OCI-LY7 (cell line): ENCODE data around the gene CPA2. TPM values are rescaled to one million over a fixed set of nuclear protein-coding genes. Genes with fewer than 3 reads are reported as not detected.
"Not testable (repeated sequence)": the region's sequence is repeated elsewhere in the genome, so short reads cannot be mapped to it uniquely, and the experiment has no call there.

ENCODE experiments used
- BruUV-seq: library from RNA; stranded (reverse); fragments of 400-500 nt; replicated peaks from 2 replicates; lab custom pipeline; 2021; lab: Mats Ljungman, UMichigan
- CTCF ChIA-PET: fragments of 300-600 bp; sonication (Branson Sonifier 250); formaldehyde crosslinking; loops from one replicate; lab custom pipeline; 2022; ENCODE audit warnings: antibody characterized with exemption; ENCODE audit not compliant: unreplicated experiment; lab: Charles Lee
- POLR2A ChIA-PET: fragments of 300-600 bp; sonication (Branson Sonifier 250); formaldehyde crosslinking; loops from one replicate; lab custom pipeline; 2022; ENCODE audit warnings: antibody characterized with exemption; lab: Charles Lee
- DNase-seq: peaks from one replicate; pipeline ENCODE4 v3.0.0-alpha.2; 2015; ENCODE audit warnings: low spot score
- H2AFZ ChIP-seq: fragments of 200-600 bp; sonication (generic), shearing (Covaris generic); 2 replicates; pipeline ENCODE4 v1.6.1; 2014; ENCODE audit warnings: mild to moderate bottlenecking, antibody characterized with exemption, low read length, moderate library complexity
- H3K27ac ChIP-seq: fragments of 200-600 bp; sonication (generic); 2 replicates; pipeline ENCODE4 v1.5.1; 2014; ENCODE audit warnings: mixed run types, low read depth, mild to moderate bottlenecking, moderate library complexity, low read length, inconsistent platforms; ENCODE audit not compliant: poor library complexity, severe bottlenecking
- H3K36me3 ChIP-seq: fragments of 200-600 bp; sonication (generic); 2 replicates; pipeline ENCODE4 v1.6.1; 2014; ENCODE audit warnings: mild to moderate bottlenecking, antibody characterized with exemption, low read length, moderate library complexity, mixed read lengths; ENCODE audit not compliant: insufficient read depth
- H3K4me1 ChIP-seq: fragments of 200-600 bp; sonication (generic); 2 replicates; pipeline ENCODE4 v1.5.1; 2014; ENCODE audit warnings: mild to moderate bottlenecking, low read length; ENCODE audit not compliant: insufficient read depth, poor library complexity, severe bottlenecking
- H3K4me2 ChIP-seq: fragments of 200-600 bp; sonication (generic); 2 replicates; pipeline ENCODE4 v1.6.1; 2014; ENCODE audit warnings: mild to moderate bottlenecking, low read length
- H3K4me3 ChIP-seq: fragments of 200-600 bp; sonication (generic); 2 replicates; pipeline ENCODE4 v1.5.1; 2014; ENCODE audit warnings: mild to moderate bottlenecking, low read depth, low read length; ENCODE audit not compliant: poor library complexity, severe bottlenecking
- H3K79me2 ChIP-seq: fragments of 200-600 bp; sonication (generic); 2 replicates; pipeline ENCODE4 v1.6.1; 2016; ENCODE audit warnings: low read depth, mild to moderate bottlenecking, low read length, moderate library complexity, mixed read lengths; ENCODE audit not compliant: insufficient read depth
- H3K9me2 ChIP-seq: fragments of 200-600 bp; sonication (generic); 2 replicates; pipeline ENCODE4 v1.6.1; 2016; ENCODE audit warnings: mild to moderate bottlenecking, low read length, mixed read lengths; ENCODE audit not compliant: insufficient read depth
- H3K9me3 ChIP-seq: fragments of 200-600 bp; sonication (generic); 2 replicates; pipeline ENCODE4 v1.6.1; 2014; ENCODE audit warnings: mild to moderate bottlenecking, mixed run types, low read length, mixed read lengths
- H4K20me1 ChIP-seq: fragments of 200-600 bp; sonication (generic); 2 replicates; pipeline ENCODE4 v1.6.1; 2014; ENCODE audit warnings: mild to moderate bottlenecking, antibody characterized with exemption, low read length, moderate library complexity, mixed read lengths; ENCODE audit not compliant: insufficient read depth
- EZH2phosphoT487 ChIP-seq: fragments of 200-600 bp; sonication (generic); IDR thresholded peaks from 2 replicates; pipeline ENCODE4 v1.6.1; 2018; ENCODE audit warnings: low read depth, borderline replicate concordance, mild to moderate bottlenecking, mixed run types, antibody characterized with exemption, low read length, moderate library complexity, mixed read lengths
- intact Hi-C: fragments of 100-400 bp; cut with micrococcal nuclease; formaldehyde crosslinking; loops from one replicate; pipeline ENCODE4 v1.10.0; 2022; ENCODE audit not compliant: unreplicated experiment
- total RNA-seq, 2 experiments: library from RNA; depleted of rRNA in 1 of 2; stranded (reverse); fragments of >200 nt in 1 of 2; shearing (Covaris generic) in 1 of 2; gene quantifications; 2 replicates each; pipeline ENCODE4 v1.2.3, GENCODE V29; 2014 to 2022
- TF ChIP-seq, protein P1 (sequence below): fragments of 200-600 bp; sonication (generic); conservative IDR thresholded peaks from 2 replicates; pipeline ENCODE4 v1.5.1; 2014; ENCODE audit warnings: mild to moderate bottlenecking, antibody characterized with exemption, low read length, moderate library complexity, mixed read lengths

Gene CPA2
- total RNA-seq, 2 experiments from 2014 or later: not detected

DNA sequence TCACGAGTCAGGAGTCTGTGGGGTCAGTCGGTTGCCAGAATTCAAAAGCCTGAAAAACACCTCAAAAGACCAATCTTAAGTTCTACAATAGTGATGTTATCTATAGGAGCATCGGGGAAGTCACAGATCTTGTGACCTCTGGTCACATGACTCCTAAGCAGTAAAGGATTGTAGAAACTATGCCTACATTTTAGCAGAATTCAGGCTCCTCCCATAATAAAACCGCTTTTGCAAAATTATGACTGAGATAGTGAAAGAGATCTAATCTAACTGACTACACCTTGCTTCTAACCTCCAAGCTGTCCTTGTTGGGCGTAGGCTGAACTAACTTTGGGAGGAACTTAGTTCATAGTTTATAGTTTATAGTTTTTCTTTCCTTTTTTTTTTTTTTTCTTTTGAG is 42.5 kb upstream of the CPA2 start:
- no peak overlapping the region for H3K27ac ChIP-seq
- no peaks in the 10 kb centered on the region for H3K9me2 ChIP-seq
- no peak overlapping the region for H2AFZ ChIP-seq
- H3K4me2 ChIP-seq: no peak overlapping the region
- H3K4me1 ChIP-seq: no peaks in the 10 kb centered on the region
- CTCF ChIA-PET: no interaction called here
- POLR2A ChIA-PET: no interaction called here
- H3K4me3 ChIP-seq: no peak overlapping the region
- no peaks in the 10 kb centered on the region for H3K36me3 ChIP-seq
- intact Hi-C loops: no loop called here
- DNase-seq: no peak
- no peak for TF ChIP-seq EZH2phosphoT487
- TF ChIP-seq, protein P1, sequence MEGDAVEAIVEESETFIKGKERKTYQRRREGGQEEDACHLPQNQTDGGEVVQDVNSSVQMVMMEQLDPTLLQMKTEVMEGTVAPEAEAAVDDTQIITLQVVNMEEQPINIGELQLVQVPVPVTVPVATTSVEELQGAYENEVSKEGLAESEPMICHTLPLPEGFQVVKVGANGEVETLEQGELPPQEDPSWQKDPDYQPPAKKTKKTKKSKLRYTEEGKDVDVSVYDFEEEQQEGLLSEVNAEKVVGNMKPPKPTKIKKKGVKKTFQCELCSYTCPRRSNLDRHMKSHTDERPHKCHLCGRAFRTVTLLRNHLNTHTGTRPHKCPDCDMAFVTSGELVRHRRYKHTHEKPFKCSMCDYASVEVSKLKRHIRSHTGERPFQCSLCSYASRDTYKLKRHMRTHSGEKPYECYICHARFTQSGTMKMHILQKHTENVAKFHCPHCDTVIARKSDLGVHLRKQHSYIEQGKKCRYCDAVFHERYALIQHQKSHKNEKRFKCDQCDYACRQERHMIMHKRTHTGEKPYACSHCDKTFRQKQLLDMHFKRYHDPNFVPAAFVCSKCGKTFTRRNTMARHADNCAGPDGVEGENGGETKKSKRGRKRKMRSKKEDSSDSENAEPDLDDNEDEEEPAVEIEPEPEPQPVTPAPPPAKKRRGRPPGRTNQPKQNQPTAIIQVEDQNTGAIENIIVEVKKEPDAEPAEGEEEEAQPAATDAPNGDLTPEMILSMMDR: no peak
- BruUV-seq: no TSS peak
- no peaks in the 10 kb centered on the region for H3K9me3 ChIP-seq
- no peaks in the 10 kb centered on the region for H4K20me1 ChIP-seq
- H3K79me2 ChIP-seq: no peaks in the 10 kb centered on the region

DNA sequence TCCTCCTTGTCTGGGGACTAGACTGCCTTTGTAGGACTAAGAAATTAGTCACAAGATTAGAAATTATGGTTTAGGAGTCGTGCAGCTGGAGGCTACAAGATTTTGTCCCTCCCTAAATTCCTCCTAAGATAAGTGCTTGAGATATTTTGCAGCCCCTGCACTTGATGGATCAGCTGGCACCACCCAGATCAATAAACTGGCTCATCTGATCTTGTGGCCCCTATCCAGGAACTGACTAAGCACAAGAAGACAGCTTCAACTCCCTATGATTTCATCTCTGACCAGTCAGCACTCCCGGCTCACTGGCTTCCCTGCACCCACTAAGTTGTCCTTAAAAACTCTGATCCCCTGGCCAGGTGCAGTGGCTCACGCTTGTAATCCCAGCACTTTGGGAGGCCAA is 41.7 kb upstream of the CPA2 start:
- H3K4me3 ChIP-seq, H4K20me1 ChIP-seq, H3K36me3 ChIP-seq, H3K4me2 ChIP-seq, H3K79me2 ChIP-seq, H3K27ac ChIP-seq, H3K9me3 ChIP-seq, H2AFZ ChIP-seq, CTCF ChIA-PET, POLR2A ChIA-PET, H3K4me1 ChIP-seq, intact Hi-C loops, H3K9me2 ChIP-seq, BruUV-seq, DNase-seq: not testable (repeated sequence)

DNA sequence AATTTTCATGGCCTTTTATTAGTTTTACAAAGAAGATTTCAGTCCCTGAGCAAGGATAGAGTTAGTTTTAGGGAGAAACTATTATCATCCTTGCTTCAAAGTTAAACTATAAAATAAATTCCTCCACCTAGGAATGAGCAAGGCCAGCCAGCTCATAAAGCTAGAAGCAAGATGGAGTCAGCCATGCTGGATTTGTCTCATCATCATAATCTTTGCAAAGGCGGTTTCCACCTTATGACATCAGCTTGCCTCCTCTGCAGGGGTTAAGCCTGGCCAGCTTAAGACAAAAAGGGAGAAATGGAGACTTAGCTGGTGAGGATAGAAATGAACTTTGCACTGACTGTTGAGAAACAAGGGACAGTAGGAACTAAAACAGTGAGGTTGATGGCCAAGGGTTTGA is 40.3 kb upstream of the CPA2 start:
- CTCF ChIA-PET: no interaction called here
- Histone ChIP-seq H3K4me2 (no peak overlapping the region), H4K20me1 (no peaks in the 10 kb centered on the region), H2AFZ (no peak overlapping the region), H3K79me2 (no peaks in the 10 kb centered on the region), H3K9me2 (no peaks in the 10 kb centered on the region), H3K4me3 (no peak overlapping the region), H3K36me3 (no peaks in the 10 kb centered on the region), H3K9me3 (no peaks in the 10 kb centered on the region), H3K27ac (no peak overlapping the region), H3K4me1 (no peaks in the 10 kb centered on the region)
- intact Hi-C loops: no loop called here
- POLR2A ChIA-PET: interaction anchor here (0.7 to 0.9 kb wide), 2 partner anchors 45 to 520 kb away, joined by 3 read pairs; no protein-coding TSS in a partner anchor
- no peak for TF ChIP-seq EZH2phosphoT487
- TF ChIP-seq, protein P1: no peak
- DNase-seq: no peak
- no TSS peak for BruUV-seq
